ENCODE results near the gene OTOA. TPM values are rescaled to one million over a fixed set of nuclear protein-coding genes. Genes with fewer than 3 reads are reported as not detected.
"Not testable (repeated sequence)": the region's sequence is repeated elsewhere in the genome, so short reads cannot be mapped to it uniquely, and the experiment has no call there.

The OTOA gene
- polyA plus RNA-seq, 3 donors = 0.11 to 0.23 (median 0.21) TPM

DNA sequence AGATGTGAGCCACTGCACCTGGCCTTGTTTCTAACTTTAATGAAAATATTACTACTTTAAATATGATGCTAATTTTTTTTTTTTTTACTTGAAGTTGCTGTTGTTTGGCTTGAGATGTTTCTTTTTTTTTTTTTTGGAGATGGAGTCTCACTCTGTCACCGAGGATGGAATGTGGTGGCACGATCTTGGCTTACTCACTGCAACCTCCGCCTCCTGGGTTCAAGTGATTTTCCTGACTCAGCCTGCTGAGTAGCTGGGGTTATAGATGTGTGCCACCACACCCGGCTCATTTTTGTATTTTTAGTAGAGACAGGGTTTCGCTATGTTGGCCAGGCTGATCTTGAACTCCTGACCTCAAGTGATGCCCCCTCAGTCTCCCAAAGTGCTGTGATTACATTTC, 35.0 kb upstream of the OTOA start:
- no CpG with 5 or more reads among the region's 5 CpGs for WGBS (ENCODE audit: insufficient coverage)
- H3K4me1 Mint-ChIP-seq = peaks cover 74% of the 10 kb centered on the region
- H3K27me3 ChIP-seq (ENCODE audit: control insufficient read depth in 2 of 2, insufficient read depth in 2 of 2, low read length in 2 of 2) = no peaks in the 10 kb centered on the region
- H3K36me3 Mint-ChIP-seq = peaks cover 54 to 75% of the 10 kb centered on the region in 2 donors
- peaks cover 58 to 73% of the 10 kb centered on the region in 2 donors for H3K4me1 ChIP-seq (ENCODE audit: control insufficient read depth in 1 of 2, insufficient read depth in 2 of 2, low read length in 2 of 2)
- H3K9me3 Mint-ChIP-seq = peaks cover 0 to 7% (median 2%) of the 10 kb centered on the region in 7 donors
- peaks cover 0 to under 1% (median 0%) of the 10 kb centered on the region in 3 donors for H3K27me3 Mint-ChIP-seq (ENCODE audit: low read depth in 3 of 3)
- peaks cover 0 to 5% of the 10 kb centered on the region in 2 donors for H3K9me3 ChIP-seq (replicated peaks in 1 of 2; ENCODE audit: control insufficient read depth in 1 of 2, insufficient read depth in 1 of 2, low read length in 2 of 2)
- peak overlapping the region in 1 of 2 donors; percentile 87 for H3K27ac ChIP-seq (ENCODE audit: low read depth in 1 of 2, low read length in 2 of 2)
- peaks cover 91% of the 10 kb centered on the region for H3K79me2 ChIP-seq (ENCODE audit: insufficient read depth, low read length)
- H2AFZ ChIP-seq (ENCODE audit: insufficient read depth, low read depth, low read length, poor library complexity, severe bottlenecking) = no peak overlapping the region
- no peak overlapping the region for H3K4me3 ChIP-seq (replicated peaks in 1 of 3; ENCODE audit: low read depth in 2 of 3, low read length in 3 of 3)
- peak overlapping the region in 4 of 7 donors; percentile 25 to 87 (median 76) for H3K27ac Mint-ChIP-seq
- TF ChIP-seq, protein P1, sequence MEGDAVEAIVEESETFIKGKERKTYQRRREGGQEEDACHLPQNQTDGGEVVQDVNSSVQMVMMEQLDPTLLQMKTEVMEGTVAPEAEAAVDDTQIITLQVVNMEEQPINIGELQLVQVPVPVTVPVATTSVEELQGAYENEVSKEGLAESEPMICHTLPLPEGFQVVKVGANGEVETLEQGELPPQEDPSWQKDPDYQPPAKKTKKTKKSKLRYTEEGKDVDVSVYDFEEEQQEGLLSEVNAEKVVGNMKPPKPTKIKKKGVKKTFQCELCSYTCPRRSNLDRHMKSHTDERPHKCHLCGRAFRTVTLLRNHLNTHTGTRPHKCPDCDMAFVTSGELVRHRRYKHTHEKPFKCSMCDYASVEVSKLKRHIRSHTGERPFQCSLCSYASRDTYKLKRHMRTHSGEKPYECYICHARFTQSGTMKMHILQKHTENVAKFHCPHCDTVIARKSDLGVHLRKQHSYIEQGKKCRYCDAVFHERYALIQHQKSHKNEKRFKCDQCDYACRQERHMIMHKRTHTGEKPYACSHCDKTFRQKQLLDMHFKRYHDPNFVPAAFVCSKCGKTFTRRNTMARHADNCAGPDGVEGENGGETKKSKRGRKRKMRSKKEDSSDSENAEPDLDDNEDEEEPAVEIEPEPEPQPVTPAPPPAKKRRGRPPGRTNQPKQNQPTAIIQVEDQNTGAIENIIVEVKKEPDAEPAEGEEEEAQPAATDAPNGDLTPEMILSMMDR (IDR thresholded peaks at IDR 0.05) = no peak
- H3K9ac ChIP-seq (ENCODE audit: insufficient read depth, low read length, poor library complexity, severe bottlenecking) = no peak overlapping the region
- H3K4me3 Mint-ChIP-seq = no peak overlapping the region
- DNase-seq = no peak
- intact Hi-C loops (cut with micrococcal nuclease) = loop anchor here (5.0 kb wide), 2 partner anchors 36 to 41 kb away; no protein-coding TSS in a partner anchor
- no peak overlapping the region for H3K4me2 ChIP-seq (replicated peaks; ENCODE audit: extremely low read depth, low read length, poor library complexity, severe bottlenecking)
- peaks cover 52% of the 10 kb centered on the region for H4K20me1 ChIP-seq (ENCODE audit: insufficient read depth, low read length)
- peaks cover 39 to 61% of the 10 kb centered on the region in 2 donors for H3K36me3 ChIP-seq (replicated peaks in 1 of 2; ENCODE audit: control insufficient read depth in 1 of 2, insufficient read depth in 2 of 2, low read length in 2 of 2)

DNA sequence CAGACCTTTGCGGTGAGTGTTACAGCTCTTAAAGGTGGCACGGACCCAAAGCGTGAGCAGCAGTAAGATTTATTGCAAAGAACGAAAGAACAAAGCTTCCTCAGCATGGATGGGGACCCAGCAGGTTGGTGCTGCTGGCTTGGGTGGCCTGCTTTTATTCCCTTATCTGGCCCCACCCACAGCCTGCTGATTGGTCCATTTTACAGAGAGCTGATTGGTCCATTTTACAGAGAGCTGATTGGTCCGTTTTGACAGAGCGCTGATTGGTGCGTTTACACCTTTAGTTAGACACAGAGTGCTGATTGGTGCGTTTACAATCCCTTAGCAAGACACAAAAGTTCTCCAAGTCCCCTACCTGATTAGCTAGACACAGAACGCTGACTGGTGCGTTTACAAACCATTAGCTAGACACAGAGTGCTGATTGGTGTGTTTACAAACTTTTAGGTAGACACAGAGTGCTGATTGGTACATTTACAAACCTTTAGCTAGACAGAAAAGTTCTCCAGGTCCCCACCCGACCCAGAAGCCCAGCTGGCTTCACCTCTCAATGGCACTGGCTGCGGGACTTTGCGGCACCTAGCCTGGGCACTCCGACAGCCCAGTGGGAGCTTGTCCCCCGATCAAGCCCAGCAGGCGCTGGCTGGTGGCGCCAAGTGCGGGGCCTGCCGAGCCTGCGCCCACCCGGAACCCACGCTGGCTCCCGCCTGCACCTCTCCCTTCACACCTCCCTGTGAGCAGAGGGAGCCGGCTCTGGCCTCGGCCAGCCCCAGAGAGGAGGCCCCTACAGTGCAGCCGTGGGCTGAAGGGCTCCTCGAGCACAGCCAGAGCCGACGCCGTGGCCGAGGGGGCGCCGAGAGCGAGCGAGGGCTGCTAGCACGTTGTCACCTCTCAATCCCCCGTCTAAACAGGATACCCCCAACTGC, 33.9 kb upstream of the OTOA start:
- over 99% methylated on average over 24 of the region's 37 CpGs for WGBS (ENCODE audit: insufficient coverage)
- not testable (repeated sequence) for H3K9me3 Mint-ChIP-seq; H3K9me3 ChIP-seq (replicated peaks in 1 of 2; ENCODE audit: control insufficient read depth in 1 of 2, insufficient read depth in 1 of 2, low read length in 2 of 2); H3K4me3 ChIP-seq (replicated peaks in 1 of 3; ENCODE audit: low read depth in 2 of 3, low read length in 3 of 3); H3K27me3 Mint-ChIP-seq (ENCODE audit: low read depth in 3 of 3); DNase-seq; H3K9ac ChIP-seq (ENCODE audit: insufficient read depth, low read length, poor library complexity, severe bottlenecking); H3K4me2 ChIP-seq (replicated peaks; ENCODE audit: extremely low read depth, low read length, poor library complexity, severe bottlenecking); H3K27me3 ChIP-seq (ENCODE audit: control insufficient read depth in 2 of 2, insufficient read depth in 2 of 2, low read length in 2 of 2); H3K4me3 Mint-ChIP-seq; H2AFZ ChIP-seq (ENCODE audit: insufficient read depth, low read depth, low read length, poor library complexity, severe bottlenecking)
- Histone ChIP-seq H3K79me2 (ENCODE audit: insufficient read depth, low read length) (peaks cover 91% of the 10 kb centered on the region), H3K27ac (ENCODE audit: low read depth in 1 of 2, low read length in 2 of 2) (peak overlapping the region in 1 of 2 donors; percentile 61), H3K36me3 (replicated peaks in 1 of 2; ENCODE audit: control insufficient read depth in 1 of 2, insufficient read depth in 2 of 2, low read length in 2 of 2) (peaks cover 39 to 61% of the 10 kb centered on the region in 2 donors), H3K4me1 (ENCODE audit: control insufficient read depth in 1 of 2, insufficient read depth in 2 of 2, low read length in 2 of 2) (peaks cover 58 to 71% of the 10 kb centered on the region in 2 donors), H4K20me1 (ENCODE audit: insufficient read depth, low read length) (peaks cover 62% of the 10 kb centered on the region)
- intact Hi-C loops (cut with micrococcal nuclease) = loop anchor here (5.0 kb wide), 2 partner anchors 38 to 43 kb away; no protein-coding TSS in a partner anchor
- H3K36me3 Mint-ChIP-seq = peaks cover 59 to 77% of the 10 kb centered on the region in 2 donors
- peak overlapping the region; percentile 28 to 87 (median 74) for H3K27ac Mint-ChIP-seq
- peaks cover 68% of the 10 kb centered on the region for H3K4me1 Mint-ChIP-seq

DNA sequence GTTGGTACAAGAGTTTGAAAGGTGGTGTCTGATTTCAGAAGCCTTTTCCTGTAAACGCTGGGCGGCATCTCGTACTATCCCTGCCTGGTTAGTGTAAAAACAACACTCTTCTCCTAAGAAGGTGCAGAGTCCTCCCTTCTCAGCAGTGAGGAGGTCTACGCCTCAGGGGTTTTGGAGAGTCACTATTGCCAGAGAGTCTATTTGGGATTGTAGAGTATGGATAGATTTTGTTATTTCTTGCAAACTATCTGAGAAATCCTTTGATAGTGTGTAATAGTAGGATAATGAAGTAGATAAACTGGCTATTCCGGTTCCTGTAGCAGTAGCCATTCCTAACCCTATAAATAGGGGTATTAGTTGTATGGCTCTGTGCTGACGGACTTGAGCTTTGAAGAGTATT, 32.9 kb upstream of the OTOA start:
- peak overlapping the region; percentile 28 to 87 (median 74) for H3K27ac Mint-ChIP-seq
- H3K36me3 ChIP-seq (replicated peaks in 1 of 2; ENCODE audit: control insufficient read depth in 1 of 2, insufficient read depth in 2 of 2, low read length in 2 of 2) = peaks cover 40 to 65% of the 10 kb centered on the region in 2 donors
- H3K27me3 Mint-ChIP-seq (ENCODE audit: low read depth in 3 of 3) = not testable (repeated sequence)

More for the DNA sequence above, 32.9 kb upstream of the OTOA start:
- DNase-seq; H2AFZ ChIP-seq (ENCODE audit: insufficient read depth, low read depth, low read length, poor library complexity, severe bottlenecking); H3K27me3 ChIP-seq (ENCODE audit: control insufficient read depth in 2 of 2, insufficient read depth in 2 of 2, low read length in 2 of 2); H3K9me3 ChIP-seq (replicated peaks in 1 of 2; ENCODE audit: control insufficient read depth in 1 of 2, insufficient read depth in 1 of 2, low read length in 2 of 2); H3K4me2 ChIP-seq (replicated peaks; ENCODE audit: extremely low read depth, low read length, poor library complexity, severe bottlenecking); H3K4me3 ChIP-seq (replicated peaks in 1 of 3; ENCODE audit: low read depth in 2 of 3, low read length in 3 of 3); H3K4me3 Mint-ChIP-seq; H3K9ac ChIP-seq (ENCODE audit: insufficient read depth, low read length, poor library complexity, severe bottlenecking); H3K9me3 Mint-ChIP-seq; intact Hi-C loops (cut with micrococcal nuclease): not testable (repeated sequence)
- WGBS (ENCODE audit: insufficient coverage) = no CpG with 5 or more reads among the region's 6 CpGs
- Histone ChIP-seq H3K27ac (ENCODE audit: low read depth in 1 of 2, low read length in 2 of 2) (peak overlapping the region in 1 of 2 donors; percentile 49), H3K4me1 (ENCODE audit: control insufficient read depth in 1 of 2, insufficient read depth in 2 of 2, low read length in 2 of 2) (peaks cover 52 to 61% of the 10 kb centered on the region in 2 donors), H3K79me2 (ENCODE audit: insufficient read depth, low read length) (peaks cover 91% of the 10 kb centered on the region), H4K20me1 (ENCODE audit: insufficient read depth, low read length) (peaks cover 66% of the 10 kb centered on the region)
- Mint-ChIP-seq H3K36me3 (peaks cover 64 to 79% of the 10 kb centered on the region in 2 donors), H3K4me1 (peaks cover 59% of the 10 kb centered on the region)
